Adipose tissue (tissue), 3 donors: ENCODE results near the gene ATXN7L3B. TPM values are rescaled to one million over a fixed set of nuclear protein-coding genes. Genes with fewer than 3 reads are reported as not detected.

Source experiments
- H3K27ac ChIP-seq: one replicate; pipeline ENCODE4 v1.5.1; 2013; ENCODE audit warnings: low read depth, low read length
- WGBS, 3 donors: extraction: QIAGEN DNeasy Blood & Tissue Kit; methylation state at CpG; one replicate each; pipeline ENCODE4 v1.1.7; 2013; 5-methylcytosine and 5-hydroxymethylcytosine counted together
- polyA plus RNA-seq, 3 donors: library from polyadenylated mRNA; stranded (reverse); fragments of 200-250 nt; gene quantifications; one replicate each; pipeline ENCODE4 v1.2.3, GENCODE V29; 2013
- donor health status: healthy with polysubstance abuse.
- donor health status: Bipolar disorder and iron deficiency.
- donor health status: healthy.

The ATXN7L3B gene
- polyA plus RNA-seq, 3 donors, result 10.4 to 12.3 (median 10.8) TPM

GRCh38 chr12:74539765-74540526 lies 2.3 kb downstream of the ATXN7L3B start:
- H3K27ac ChIP-seq, result no peak overlapping the region
- WGBS, 3 donors, result 35 to 69% (median 69%) methylated on average over 6 of the region's 6 CpGs

- 58 to 69% (median 66%) methylated on average over 3 of the region's 3 CpGs for WGBS, 3 donors
- H3K27ac ChIP-seq, result no peak overlapping the region
Measured at GRCh38 chr12:74541074-74541473, 3.4 kb downstream of the ATXN7L3B start.

GRCh38 chr12:74547249-74547648 lies 9.6 kb downstream of the ATXN7L3B start:
- WGBS, 3 donors, result 69 to 89% (median 87%) methylated on average over 2 of the region's 2 CpGs
- H3K27ac ChIP-seq, result no peak overlapping the region

GRCh38 chr12:74551291-74551690 lies 13.7 kb downstream of the ATXN7L3B start:
- WGBS, 3 donors, result 89 to 93% (median 91%) methylated on average over 3 of the region's 3 CpGs
- H3K27ac ChIP-seq, result no peak overlapping the region

GRCh38 chr12:74552201-74552600 lies 14.6 kb downstream of the ATXN7L3B start:
- WGBS, 3 donors, result 90 to 95% (median 95%) methylated on average over 2 of the region's 2 CpGs
- no peak overlapping the region for H3K27ac ChIP-seq

GRCh38 chr12:74559728-74560127 lies 22.1 kb downstream of the ATXN7L3B start:
- 58 to 60% (median 58%) methylated on average over 2 of the region's 2 CpGs for WGBS, 3 donors

GRCh38 chr12:74563927-74564326 lies 26.3 kb downstream of the ATXN7L3B start:
- no peak overlapping the region for H3K27ac ChIP-seq

More at GRCh38 chr12:74559728-74560127, 22.1 kb downstream of the ATXN7L3B start:
- no peak overlapping the region for H3K27ac ChIP-seq

- H3K27ac ChIP-seq, result no peak overlapping the region
- WGBS, 3 donors, result 82 to 87% (median 86%) methylated on average over 2 of the region's 2 CpGs
Measured at GRCh38 chr12:74578486-74578885, 40.9 kb downstream of the ATXN7L3B start.

GRCh38 chr12:74579446-74579845 lies 41.8 kb downstream of the ATXN7L3B start:
- WGBS, 3 donors, result 76 to 86% (median 81%) methylated on average over 1 of the region's 1 CpG
- no peak overlapping the region for H3K27ac ChIP-seq

- WGBS, 3 donors, result 18 to 53% (median 49%) methylated on average over 1 of the region's 1 CpG
- H3K27ac ChIP-seq, result no peak overlapping the region
Measured at GRCh38 chr12:74579981-74580380, 42.3 kb downstream of the ATXN7L3B start.

- whole genome bisulfite sequencing, 3 donors, result 49 to 57% (median 53%) methylated on average over 2 of the region's 2 CpGs
- no peak overlapping the region for H3K27ac ChIP-seq
Measured at GRCh38 chr12:74581439-74581838, 43.8 kb downstream of the ATXN7L3B start.

- 59 to 72% (median 62%) methylated on average over 3 of the region's 3 CpGs for WGBS, 3 donors
- H3K27ac ChIP-seq, result no peak overlapping the region
Measured at GRCh38 chr12:74584483-74585062, 46.9 kb downstream of the ATXN7L3B start.

- H3K27ac ChIP-seq, result no peak overlapping the region
- WGBS, 3 donors, result 56 to 63% (median 62%) methylated on average over 4 of the region's 4 CpGs
Measured at GRCh38 chr12:74586251-74586650, 48.6 kb downstream of the ATXN7L3B start.
